Tibial artery (tissue), 4 donors: ENCODE data around the gene KDM2A.

ENCODE experiments used
- DNase-seq, 2 donors: peaks; one replicate each; pipeline ENCODE4 v3.0.0-alpha.2; 2019
- H3K27ac ChIP-seq, 2 donors: fragments of 200-600 bp; sonication (generic) in 1 of 2; 1 replicate in 1 of 2; 2 replicates in 1 of 2; pipeline ENCODE4 v1.5.1; 2018 to 2019; ENCODE audit warnings: mild to moderate bottlenecking in 1 of 2
- H3K27me3 ChIP-seq, 2 donors: fragments of 200-600 bp; sonication (generic) in 1 of 2; one replicate each; pipeline versions ENCODE4 v1.5.1 to v1.6.0; 2016 to 2019
- H3K36me3 ChIP-seq, 3 donors: fragments of 200-600 bp; sonication (generic) in 2 of 3; one replicate each; pipeline ENCODE4 v1.5.1; 2016 to 2019; ENCODE audit warnings: mild to moderate bottlenecking in 2 of 3
- H3K4me1 ChIP-seq, 4 donors: fragments of 200-600 bp; sonication (generic) in 2 of 4; 1 replicate in 3 of 4; 2 replicates in 1 of 4; pipeline ENCODE4 v1.5.1; 2016 to 2019
- H3K4me3 ChIP-seq, 2 donors: fragments of 200-600 bp; sonication (generic) in 1 of 2; 1 replicate in 1 of 2; 2 replicates in 1 of 2; pipeline ENCODE4 v1.5.1; 2018 to 2019; ENCODE audit warnings: mild to moderate bottlenecking in 2 of 2
- H3K9me3 ChIP-seq, 3 donors: fragments of 200-600 bp; sonication (generic) in 1 of 3; one replicate each; pipeline ENCODE4 v1.5.1; 2016 to 2019
- CTCF ChIP-seq, 2 experiments: fragments of 200-600 bp in 1 of 2; fragments of 450-650 bp in 1 of 2; IDR thresholded peaks; one replicate each; pipeline ENCODE4 v1.5.1; 2017 to 2019; ENCODE audit warnings: antibody characterized with exemption in 2 of 2, mild to moderate bottlenecking in 1 of 2, moderate library complexity in 1 of 2
- intact Hi-C: fragments of 100-400 bp; cut with DNase I; formaldehyde crosslinking; loops from one replicate; pipeline ENCODE4 v1.15.0; 2023; ENCODE audit warnings: low total_unique reads

KDM2A gene

GRCh38 chr11:67111261-67111660 lies 7.8 kb upstream of the KDM2A start:
- H3K27ac ChIP-seq: no peak overlapping the region
- no peaks in the 10 kb centered on the region for H3K27me3 ChIP-seq
- no peaks in the 10 kb centered on the region for H3K36me3 ChIP-seq
- H3K9me3 ChIP-seq: no peaks in the 10 kb centered on the region
- no peak overlapping the region for H3K4me3 ChIP-seq
- intact Hi-C loops: no loop called here
- DNase-seq: no peak
- peaks cover 0 to 16% (median 9%) of the 10 kb centered on the region in 4 donors for H3K4me1 ChIP-seq
- TF ChIP-seq CTCF (IDR thresholded peaks at IDR 0.05): no peak

GRCh38 chr11:67113231-67113721 lies 5.8 kb upstream of the KDM2A start:
- Histone ChIP-seq H3K9me3 (no peaks in the 10 kb centered on the region), H3K4me3 (no peak overlapping the region), H3K27me3 (no peaks in the 10 kb centered on the region), H3K27ac (no peak overlapping the region), H3K4me1 (peaks cover 0 to 18% (median 11%) of the 10 kb centered on the region in 4 donors), H3K36me3 (no peaks in the 10 kb centered on the region)
- no peak for TF ChIP-seq CTCF (IDR thresholded peaks at IDR 0.05)
- intact Hi-C loops: no loop called here
- DNase-seq: no peak

- Histone ChIP-seq H3K27ac (no peak overlapping the region), H3K9me3 (no peaks in the 10 kb centered on the region), H3K36me3 (no peaks in the 10 kb centered on the region), H3K27me3 (no peaks in the 10 kb centered on the region), H3K4me1 (peaks cover 0 to 18% (median 11%) of the 10 kb centered on the region in 4 donors), H3K4me3 (no peak overlapping the region)
- intact Hi-C loops: no loop called here
- no peak for DNase-seq
- TF ChIP-seq CTCF (IDR thresholded peaks at IDR 0.05): no peak
Measured at GRCh38 chr11:67114275-67114896, 4.7 kb upstream of the KDM2A start.

- no peak for DNase-seq
- no peak overlapping the region for H3K27ac ChIP-seq
- intact Hi-C loops: no loop called here
- H3K4me1 ChIP-seq: peaks cover 0 to 11% (median 4%) of the 10 kb centered on the region in 4 donors
- H3K9me3 ChIP-seq: no peaks in the 10 kb centered on the region
- H3K4me3 ChIP-seq: no peak overlapping the region
- H3K36me3 ChIP-seq: no peaks in the 10 kb centered on the region
- TF ChIP-seq CTCF (IDR thresholded peaks at IDR 0.05): no peak
- H3K27me3 ChIP-seq: no peaks in the 10 kb centered on the region
Measured at GRCh38 chr11:67116758-67117105, 2.3 kb upstream of the KDM2A start.

GRCh38 chr11:67117176-67117575 lies 1.9 kb upstream of the KDM2A start:
- peaks cover 0 to 16% (median 7%) of the 10 kb centered on the region in 4 donors for H3K4me1 ChIP-seq
- peak overlapping the region; percentile 89 to 95 for H3K27ac ChIP-seq
- no peaks in the 10 kb centered on the region for H3K9me3 ChIP-seq
- TF ChIP-seq CTCF (IDR thresholded peaks at IDR 0.05): no peak
- intact Hi-C loops: no loop called here
- H3K4me3 ChIP-seq: no peak overlapping the region
- H3K36me3 ChIP-seq: no peaks in the 10 kb centered on the region
- no peak for DNase-seq
- no peaks in the 10 kb centered on the region for H3K27me3 ChIP-seq
